ENCODE results near the gene MYL12A.
"Not testable (repeated sequence)": the region's sequence is repeated elsewhere in the genome, so short reads cannot be mapped to it uniquely, and the experiment has no call there.

MYL12A gene

DNA sequence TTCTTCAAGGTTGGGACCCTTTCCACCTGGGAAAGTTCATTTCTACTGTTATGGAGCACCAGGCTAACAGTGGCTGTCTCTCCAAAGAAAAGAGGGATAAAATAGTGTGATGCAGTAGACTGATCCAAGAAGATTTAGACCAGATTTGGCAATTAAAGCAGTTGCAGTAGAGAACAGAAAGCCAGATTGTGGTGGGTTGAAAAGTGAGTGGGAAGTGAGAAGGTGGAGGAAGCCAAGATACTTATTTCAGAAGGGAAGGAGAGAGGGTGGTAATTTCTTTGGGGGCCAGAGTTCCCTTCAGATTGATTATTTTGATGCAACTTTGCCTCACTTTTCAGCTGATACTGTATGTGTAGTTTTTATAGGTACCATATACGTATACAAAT, 22.3 kb downstream of the MYL12A start:
- ATAC-seq, result no peak

GRCh38 chr18:3273042-3273441, 25.4 kb downstream of the MYL12A start:
- no peak for TF ChIP-seq ZNF8 (CRISPR knock-in tag; IDR thresholded peaks at IDR 0.05)
- TF ChIP-seq TCF4 (CRISPR knock-in tag; IDR thresholded peaks at IDR 0.05; ENCODE audit: borderline replicate concordance), result no peak
- TF ChIP-seq ARNTL (CRISPR knock-in tag; IDR thresholded peaks at IDR 0.05; ENCODE audit: borderline replicate concordance, low read depth), result no peak
- no peak for ATAC-seq

More for the DNA sequence above, 22.3 kb downstream of the MYL12A start:
- no peak for TF ChIP-seq CSDC2 (CRISPR knock-in tag; IDR thresholded peaks at IDR 0.05)
- TF ChIP-seq BACH2 (CRISPR knock-in tag; IDR thresholded peaks at IDR 0.05; ENCODE audit: borderline replicate concordance), result no peak
- TF ChIP-seq ZNF8 (CRISPR knock-in tag; IDR thresholded peaks at IDR 0.05), result no peak
- TF ChIP-seq TOX (CRISPR knock-in tag; IDR thresholded peaks at IDR 0.05; ENCODE audit: borderline replicate concordance), result no peak
- no peak for TF ChIP-seq ESRRG (CRISPR knock-in tag; IDR thresholded peaks at IDR 0.05)
- no peak for TF ChIP-seq ZNF70 (CRISPR knock-in tag; IDR thresholded peaks at IDR 0.05)
- no peak for TF ChIP-seq ZC3H10 (CRISPR knock-in tag; IDR thresholded peaks at IDR 0.05)
- TF ChIP-seq ARNTL (CRISPR knock-in tag; IDR thresholded peaks at IDR 0.05; ENCODE audit: borderline replicate concordance, low read depth), result no peak
- TF ChIP-seq, protein P1, sequence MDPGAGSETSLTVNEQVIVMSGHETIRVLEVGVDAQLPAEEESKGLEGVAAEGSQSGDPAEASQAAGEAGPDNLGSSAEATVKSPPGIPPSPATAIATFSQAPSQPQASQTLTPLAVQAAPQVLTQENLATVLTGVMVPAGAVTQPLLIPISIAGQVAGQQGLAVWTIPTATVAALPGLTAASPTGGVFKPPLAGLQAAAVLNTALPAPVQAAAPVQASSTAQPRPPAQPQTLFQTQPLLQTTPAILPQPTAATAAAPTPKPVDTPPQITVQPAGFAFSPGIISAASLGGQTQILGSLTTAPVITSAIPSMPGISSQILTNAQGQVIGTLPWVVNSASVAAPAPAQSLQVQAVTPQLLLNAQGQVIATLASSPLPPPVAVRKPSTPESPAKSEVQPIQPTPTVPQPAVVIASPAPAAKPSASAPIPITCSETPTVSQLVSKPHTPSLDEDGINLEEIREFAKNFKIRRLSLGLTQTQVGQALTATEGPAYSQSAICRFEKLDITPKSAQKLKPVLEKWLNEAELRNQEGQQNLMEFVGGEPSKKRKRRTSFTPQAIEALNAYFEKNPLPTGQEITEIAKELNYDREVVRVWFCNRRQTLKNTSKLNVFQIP (CRISPR knock-in tag; IDR thresholded peaks at IDR 0.05; ENCODE audit: borderline replicate concordance, low read depth), result no peak
- TF ChIP-seq SNAI2 (CRISPR knock-in tag; IDR thresholded peaks at IDR 0.05), result no peak
- TF ChIP-seq ZNF565 (CRISPR knock-in tag; conservative IDR thresholded peaks at IDR 0.05; ENCODE audit: low read depth), result no peak
- TF ChIP-seq CREB5 (CRISPR knock-in tag; IDR thresholded peaks at IDR 0.05; ENCODE audit: low read depth), result no peak
- no peak for TF ChIP-seq PPARA (CRISPR knock-in tag; IDR thresholded peaks at IDR 0.05; ENCODE audit: borderline replicate concordance)
- TF ChIP-seq OSR1 (CRISPR knock-in tag; IDR thresholded peaks at IDR 0.05), result no peak
- no peak for TF ChIP-seq RARB (CRISPR knock-in tag; IDR thresholded peaks at IDR 0.05)
- TF ChIP-seq, protein P2, sequence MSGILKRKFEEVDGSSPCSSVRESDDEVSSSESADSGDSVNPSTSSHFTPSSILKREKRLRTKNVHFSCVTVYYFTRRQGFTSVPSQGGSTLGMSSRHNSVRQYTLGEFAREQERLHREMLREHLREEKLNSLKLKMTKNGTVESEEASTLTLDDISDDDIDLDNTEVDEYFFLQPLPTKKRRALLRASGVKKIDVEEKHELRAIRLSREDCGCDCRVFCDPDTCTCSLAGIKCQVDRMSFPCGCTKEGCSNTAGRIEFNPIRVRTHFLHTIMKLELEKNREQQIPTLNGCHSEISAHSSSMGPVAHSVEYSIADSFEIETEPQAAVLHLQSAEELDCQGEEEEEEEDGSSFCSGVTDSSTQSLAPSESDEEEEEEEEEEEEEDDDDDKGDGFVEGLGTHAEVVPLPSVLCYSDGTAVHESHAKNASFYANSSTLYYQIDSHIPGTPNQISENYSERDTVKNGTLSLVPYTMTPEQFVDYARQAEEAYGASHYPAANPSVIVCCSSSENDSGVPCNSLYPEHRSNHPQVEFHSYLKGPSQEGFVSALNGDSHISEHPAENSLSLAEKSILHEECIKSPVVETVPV (CRISPR knock-in tag; IDR thresholded peaks at IDR 0.05), result no peak
- no peak for TF ChIP-seq ZFP30 (CRISPR knock-in tag; IDR thresholded peaks at IDR 0.05)
- TF ChIP-seq TSHZ2 (CRISPR knock-in tag; IDR thresholded peaks at IDR 0.05), result no peak

DNA sequence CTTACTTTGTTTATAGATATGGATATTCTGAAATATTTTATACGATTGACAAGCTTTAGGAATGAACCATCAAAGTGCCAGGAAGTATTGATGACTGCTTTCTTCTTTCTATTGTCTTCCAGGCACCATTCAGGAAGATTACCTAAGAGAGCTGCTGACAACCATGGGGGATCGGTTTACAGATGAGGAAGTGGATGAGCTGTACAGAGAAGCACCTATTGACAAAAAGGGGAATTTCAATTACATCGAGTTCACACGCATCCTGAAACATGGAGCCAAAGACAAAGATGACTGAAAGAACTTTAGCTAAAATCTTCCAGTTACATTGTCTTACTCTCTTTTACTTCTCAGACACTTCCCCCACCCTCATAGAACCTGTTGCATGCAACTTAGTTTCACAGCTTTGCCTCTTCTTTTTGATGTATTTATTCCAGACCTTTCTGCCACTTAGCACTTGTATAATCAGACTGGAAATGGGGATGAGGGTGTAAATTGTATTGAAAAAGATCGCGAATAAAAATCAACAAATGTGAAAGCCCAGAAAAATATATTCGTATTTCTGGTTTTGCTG, 30.1 kb downstream of the MYL12A start:
- not testable (repeated sequence) for ATAC-seq

DNA sequence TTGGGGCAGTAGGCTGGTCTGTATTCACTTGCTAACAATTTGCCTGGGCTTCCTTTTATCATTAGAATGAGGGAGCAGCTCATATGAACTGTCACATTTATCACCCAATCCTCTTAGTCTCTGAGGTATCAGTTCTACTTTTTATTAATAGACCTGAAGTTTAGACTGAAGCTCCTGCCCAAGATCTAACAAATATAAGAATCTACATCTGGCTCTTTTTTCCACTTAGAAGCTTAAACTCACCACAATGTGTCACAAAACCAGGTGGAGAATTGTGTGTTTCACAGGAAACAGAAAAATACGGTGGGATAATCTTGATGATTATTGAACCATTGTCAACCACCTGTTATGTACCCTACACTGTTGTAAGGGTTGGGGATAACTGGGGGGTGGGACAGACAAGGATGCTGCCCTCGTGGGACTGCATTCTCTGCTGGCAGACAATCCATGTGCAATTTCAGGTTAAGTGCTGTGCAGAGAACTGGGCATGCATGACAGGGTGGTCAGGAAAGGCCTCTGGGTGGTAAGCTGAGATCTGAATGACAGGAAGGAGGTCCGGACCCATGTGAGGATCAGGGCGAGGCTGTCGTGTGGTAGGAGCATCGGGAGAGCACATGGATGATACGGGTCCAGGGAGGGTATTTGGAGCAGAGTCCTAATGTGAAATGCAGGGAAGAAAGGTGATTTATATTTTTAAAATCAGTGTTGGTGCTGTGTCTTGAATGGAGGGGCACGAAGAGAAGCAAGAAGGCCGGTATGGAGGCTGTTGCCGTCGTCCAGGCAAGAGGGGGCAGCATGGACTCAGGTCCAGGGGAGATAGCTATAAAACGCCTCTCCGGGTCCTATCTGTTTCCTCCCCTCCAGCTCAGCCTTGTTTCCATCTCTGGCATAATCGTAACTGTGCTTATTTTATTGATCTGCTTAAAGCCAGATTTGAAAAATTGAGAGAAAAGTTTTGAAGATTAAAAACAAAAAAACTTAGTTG, 31.9 kb downstream of the MYL12A start:
- no peak for TF ChIP-seq SNAI2 (CRISPR knock-in tag; IDR thresholded peaks at IDR 0.05)
- TF ChIP-seq, protein P3, sequence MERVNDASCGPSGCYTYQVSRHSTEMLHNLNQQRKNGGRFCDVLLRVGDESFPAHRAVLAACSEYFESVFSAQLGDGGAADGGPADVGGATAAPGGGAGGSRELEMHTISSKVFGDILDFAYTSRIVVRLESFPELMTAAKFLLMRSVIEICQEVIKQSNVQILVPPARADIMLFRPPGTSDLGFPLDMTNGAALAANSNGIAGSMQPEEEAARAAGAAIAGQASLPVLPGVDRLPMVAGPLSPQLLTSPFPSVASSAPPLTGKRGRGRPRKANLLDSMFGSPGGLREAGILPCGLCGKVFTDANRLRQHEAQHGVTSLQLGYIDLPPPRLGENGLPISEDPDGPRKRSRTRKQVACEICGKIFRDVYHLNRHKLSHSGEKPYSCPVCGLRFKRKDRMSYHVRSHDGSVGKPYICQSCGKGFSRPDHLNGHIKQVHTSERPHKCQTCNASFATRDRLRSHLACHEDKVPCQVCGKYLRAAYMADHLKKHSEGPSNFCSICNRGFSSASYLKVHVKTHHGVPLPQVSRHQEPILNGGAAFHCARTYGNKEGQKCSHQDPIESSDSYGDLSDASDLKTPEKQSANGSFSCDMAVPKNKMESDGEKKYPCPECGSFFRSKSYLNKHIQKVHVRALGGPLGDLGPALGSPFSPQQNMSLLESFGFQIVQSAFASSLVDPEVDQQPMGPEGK (CRISPR knock-in tag; IDR thresholded peaks at IDR 0.05; ENCODE audit: borderline replicate concordance), result no peak
- no peak for TF ChIP-seq ISL1 (CRISPR knock-in tag; IDR thresholded peaks at IDR 0.05)
- TF ChIP-seq TOX (CRISPR knock-in tag; IDR thresholded peaks at IDR 0.05; ENCODE audit: borderline replicate concordance), result no peak
- no peak for TF ChIP-seq ZNF8 (CRISPR knock-in tag; IDR thresholded peaks at IDR 0.05)
- TF ChIP-seq, protein P2 (CRISPR knock-in tag; IDR thresholded peaks at IDR 0.05), result no peak
- no peak for TF ChIP-seq TCF4 (CRISPR knock-in tag; IDR thresholded peaks at IDR 0.05; ENCODE audit: borderline replicate concordance)
- TF ChIP-seq, protein P1 (CRISPR knock-in tag; IDR thresholded peaks at IDR 0.05; ENCODE audit: borderline replicate concordance, low read depth), result no peak
- no peak for TF ChIP-seq ZNF565 (CRISPR knock-in tag; conservative IDR thresholded peaks at IDR 0.05; ENCODE audit: low read depth)
- no peak for TF ChIP-seq OSR1 (CRISPR knock-in tag; IDR thresholded peaks at IDR 0.05)
- TF ChIP-seq RARB (CRISPR knock-in tag; IDR thresholded peaks at IDR 0.05), result no peak
- TF ChIP-seq BACH2 (CRISPR knock-in tag; IDR thresholded peaks at IDR 0.05; ENCODE audit: borderline replicate concordance), result no peak
- peak; percentile 12; the same call in 2 of the 3 replicates for ATAC-seq
